GM19238 (cell line): ENCODE measurements around the gene CLK1.
"Not testable (repeated sequence)": the region's sequence is repeated elsewhere in the genome, so short reads cannot be mapped to it uniquely, and the experiment has no call there.

Experiments used
- DNase-seq: peaks from one replicate; pipeline ENCODE4 v3.0.0; 2011; ENCODE audit warnings: low spot score; ENCODE audit not compliant: insufficient read length

Gene CLK1

GRCh38 chr2:200851398-200852248, 12.8 kb downstream of the CLK1 start:
- DNase-seq: no peak

- no peak for DNase-seq
These were observed 13.8 kb downstream of the CLK1 start for GRCh38 chr2:200850512-200851256.

GRCh38 chr2:200847939-200848338, 16.5 kb downstream of the CLK1 start:
- no peak for DNase-seq

GRCh38 chr2:200847269-200847668, 17.2 kb downstream of the CLK1 start:
- DNase-seq: no peak

- no peak for DNase-seq
These were observed 18.7 kb downstream of the CLK1 start for GRCh38 chr2:200845669-200846325.

GRCh38 chr2:200845194-200845593, 19.3 kb downstream of the CLK1 start:
- no peak for DNase-seq

GRCh38 chr2:200843993-200844948, 20.2 kb downstream of the CLK1 start:
- no peak for DNase-seq

- DNase-seq: no peak
These were observed 24.9 kb downstream of the CLK1 start for GRCh38 chr2:200839513-200839912.

- DNase-seq: no peak
These were observed 29.8 kb downstream of the CLK1 start for GRCh38 chr2:200834701-200835100.

- no peak for DNase-seq
These were observed 35.2 kb downstream of the CLK1 start for GRCh38 chr2:200829258-200829655.

- no peak for DNase-seq
These were observed 35.7 kb downstream of the CLK1 start for GRCh38 chr2:200828572-200829257.

GRCh38 chr2:200828104-200828503, 36.4 kb downstream of the CLK1 start:
- no peak for DNase-seq

- DNase-seq: no peak
These were observed 42.7 kb downstream of the CLK1 start for GRCh38 chr2:200821686-200822245.

GRCh38 chr2:200820573-200821234, 43.8 kb downstream of the CLK1 start:
- no peak for DNase-seq

- DNase-seq: not testable (repeated sequence)
These were observed 45.7 kb downstream of the CLK1 start for GRCh38 chr2:200818732-200819131.

- DNase-seq: no peak
These were observed 49.5 kb downstream of the CLK1 start for GRCh38 chr2:200814917-200815316.

GRCh38 chr2:200814276-200814815, 50.1 kb downstream of the CLK1 start:
- no peak for DNase-seq

- peak; percentile 39 for DNase-seq
These were observed 52.1 kb downstream of the CLK1 start for GRCh38 chr2:200812122-200813022.
